ENCODE measurements around the gene DNHD1. TPM values are rescaled to one million over a fixed set of nuclear protein-coding genes. Genes with fewer than 3 reads are reported as not detected.

DNHD1 gene
- total and polyA plus RNA-seq, 2 of the 8 experiments (the other 6 are each of a cell fraction or from before 2014, with no cell fraction given): 5.0 to 6.8 TPM

GRCh38 chr11:6556139-6556949 lies 59.3 kb downstream of the DNHD1 start:
- Histone ChIP-seq H3K9ac (replicated peaks in 1 of 4; ENCODE audit: extremely low read depth in 1 of 4, low read depth in 3 of 4, low read length in 3 of 4) (no peak overlapping the region), H3K79me2 (ENCODE audit: control insufficient read depth in 1 of 2, insufficient read depth in 2 of 2, low read length in 2 of 2) (no peaks in the 10 kb centered on the region), H3K23ac (ENCODE audit: insufficient read length) (no peak overlapping the region), H3K14ac (ENCODE audit: insufficient read length) (no peak overlapping the region), H3K4me3 (ENCODE audit: extremely low read depth in 1 of 4, insufficient read depth in 2 of 4, low read depth in 3 of 4, low read length in 4 of 4) (no peak overlapping the region), H3K18ac (ENCODE audit: extremely low read depth, low read length) (no peak overlapping the region), H3K4ac (replicated peaks; ENCODE audit: insufficient read length, low read depth, low read length) (no peak overlapping the region), H2BK120ac (replicated peaks; ENCODE audit: low read depth, low read length) (no peak overlapping the region), H3K4me1 (replicated peaks in 1 of 4; ENCODE audit: control insufficient read depth in 3 of 4, insufficient read depth in 4 of 4, low read length in 3 of 4) (no peaks in the 10 kb centered on the region), H3K23me2 (ENCODE audit: low read depth, low read length) (no peaks in the 10 kb centered on the region), H3K36me3 (ENCODE audit: control insufficient read depth in 2 of 4, insufficient read depth in 4 of 4, low read length in 3 of 4) (no peaks in the 10 kb centered on the region), H3K9me3 (ENCODE audit: insufficient read depth in 2 of 2, low read depth in 1 of 2, low read length in 1 of 2) (no peaks in the 10 kb centered on the region), H3K79me1 (ENCODE audit: low read depth, low read length) (no peaks in the 10 kb centered on the region), H2BK20ac (ENCODE audit: low read length) (no peak overlapping the region), H3K56ac (replicated peaks; ENCODE audit: insufficient read length, low read depth, low read length) (no peak overlapping the region), H4K5ac (ENCODE audit: insufficient read length, low read depth, low read length) (no peak overlapping the region), H3K4me2 (ENCODE audit: insufficient read depth in 1 of 2, low read depth in 2 of 2, low read length in 2 of 2) (no peak overlapping the region), H3K27ac (ENCODE audit: low read depth, low read length) (no peak overlapping the region), H4K8ac (ENCODE audit: extremely low read depth, insufficient read depth, low read length) (no peak overlapping the region; the same call in 1 of the 2 replicates), H4K20me1 (replicated peaks in 1 of 2; ENCODE audit: control insufficient read depth in 1 of 2, insufficient read depth in 2 of 2, low read length in 2 of 2) (no peaks in the 10 kb centered on the region), H2BK12ac (ENCODE audit: low read depth, low read length) (no peak overlapping the region), H2BK15ac (ENCODE audit: low read length) (no peak overlapping the region), H3K27me3 (replicated peaks in 1 of 4; ENCODE audit: control insufficient read depth in 3 of 4, extremely low read depth in 1 of 4, insufficient read depth in 3 of 4, low read length in 3 of 4) (no peaks in the 10 kb centered on the region), H2AFZ (ENCODE audit: low read length) (no peak overlapping the region), H4K91ac (replicated peaks; ENCODE audit: insufficient read length, low read length) (no peak overlapping the region), H2BK5ac (ENCODE audit: low read depth, low read length) (no peak overlapping the region; the same call in 1 of the 2 replicates), H2AK5ac (ENCODE audit: low read depth, low read length) (0 out of 2 replicates have a peak overlapping the region, but pooled peaks have one; percentile 30)
- ChIA-PET POLR2A (ENCODE audit: partially characterized antibody) (interaction anchor here (1.2 kb wide), 1 partner anchor 9 kb away, joined by 3 read pairs; no protein-coding TSS in a partner anchor), CTCF (ENCODE audit: partially characterized antibody) (interaction anchor here (1.0 to 6.8 kb wide), 3 partner anchors 14 to 57 kb away, joined by 3 to 48 read pairs (median 3); no protein-coding TSS in a partner anchor)
- no peak for DNase-seq (ENCODE audit: low read depth in 1 of 2, low spot score in 2 of 2)
- FAIRE-seq: no peak
- 93% methylated on average over 11 of the region's 11 CpGs; no CpG with 5 or more reads in 1 of the 2 experiments for WGBS, 2 experiments (ENCODE audit: extremely low coverage in 1 of 2, insufficient coverage in 1 of 2, insufficient read length in 1 of 2, insufficient replicate concordance in 2 of 2, low coverage in 1 of 2, low lambda C conversion rate in 2 of 2, missing lambda C conversion rate in 1 of 2)
- TF ChIP-seq SUZ12 (IDR thresholded peaks at IDR 0.05; ENCODE audit: low read length): no peak
- TF ChIP-seq RXRA (IDR thresholded peaks at IDR 0.05; ENCODE audit: insufficient read depth, low read depth, low read length): no peak
- TF ChIP-seq GTF2F1 (IDR thresholded peaks at IDR 0.05; ENCODE audit: borderline replicate concordance, low read depth, low read length): no peak
- TF ChIP-seq ZNF274 (IDR thresholded peaks at IDR 0.05; ENCODE audit: borderline replicate concordance, extremely low read depth, low read length): no peak
- no peak for TF ChIP-seq SP1 (IDR thresholded peaks at IDR 0.05; ENCODE audit: low read depth, low read length)
- no peak for TF ChIP-seq SAP30 (IDR thresholded peaks at IDR 0.05; ENCODE audit: insufficient read depth, insufficient replicate concordance, low read length)
- no peak for TF ChIP-seq EZH2 (IDR thresholded peaks at IDR 0.05; ENCODE audit: low read depth, low read length, severe bottlenecking)
- TF ChIP-seq TBP (IDR thresholded peaks at IDR 0.05; ENCODE audit: low read depth, low read length): no peak
- TF ChIP-seq HDAC6 (IDR thresholded peaks at IDR 0.05; ENCODE audit: low read depth, low read length): no peak
- no peak for TF ChIP-seq SIN3A (conservative IDR thresholded peaks at IDR 0.05 in 1 of 2, IDR thresholded peaks at IDR 0.05 in 1 of 2; ENCODE audit: low read depth in 1 of 2, low read length in 2 of 2)
- no peak for TF ChIP-seq RAD21 (IDR thresholded peaks at IDR 0.05 in 1 of 2, conservative IDR thresholded peaks at IDR 0.05 in 1 of 2; ENCODE audit: low read depth in 2 of 2, low read length in 2 of 2)

Measured in H1 (cell line).